ENCODE results near the gene ARPIN. TPM values are rescaled to one million over a fixed set of nuclear protein-coding genes. Genes with fewer than 3 reads are reported as not detected.
"Not testable (repeated sequence)": the region's sequence is repeated elsewhere in the genome, so short reads cannot be mapped to it uniquely, and the experiment has no call there.

The ARPIN gene
- 23.2 TPM for total RNA-seq

DNA sequence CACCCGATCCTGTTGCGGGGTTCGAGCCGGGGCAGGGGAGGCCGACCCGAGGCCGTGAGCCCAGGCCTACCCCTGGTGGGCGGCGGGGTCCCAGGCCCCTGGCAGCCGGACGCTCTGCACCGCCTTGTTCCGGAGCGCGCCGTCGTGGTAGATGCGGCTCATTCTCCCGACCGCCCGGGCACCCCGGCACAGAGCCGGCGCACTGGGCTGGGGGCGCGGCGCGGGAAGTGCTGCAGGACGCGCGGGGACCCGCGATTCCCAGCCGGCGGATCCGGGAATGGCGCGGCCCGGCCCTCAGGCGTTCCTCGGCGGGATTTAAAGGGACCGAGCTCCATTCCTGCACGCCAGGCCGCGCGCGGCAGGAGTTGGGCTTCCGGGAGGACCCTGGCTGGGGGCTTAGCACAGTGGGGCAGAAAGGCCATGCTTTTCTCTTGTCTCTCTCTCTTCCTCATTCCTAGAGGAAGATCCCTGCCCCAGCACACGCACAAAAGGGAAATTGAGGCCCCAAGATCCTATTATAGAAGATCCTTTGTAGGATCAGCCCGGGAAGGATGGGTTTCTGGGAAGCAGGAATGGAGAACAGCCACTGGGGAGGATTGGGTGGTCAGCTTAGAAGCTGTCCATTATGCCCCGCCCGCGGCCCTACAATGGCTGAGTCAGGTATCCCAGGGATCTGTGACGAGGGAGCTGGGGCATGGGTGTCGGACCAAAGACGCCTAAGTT, at the start of gene ARPIN:
ARPIN (minus strand) TSS at position 279 of the 723 bp plus-strand sequence; CDS start at position 162, 117 bp downstream.
- peak; percentile 82 for DNase-seq

DNA sequence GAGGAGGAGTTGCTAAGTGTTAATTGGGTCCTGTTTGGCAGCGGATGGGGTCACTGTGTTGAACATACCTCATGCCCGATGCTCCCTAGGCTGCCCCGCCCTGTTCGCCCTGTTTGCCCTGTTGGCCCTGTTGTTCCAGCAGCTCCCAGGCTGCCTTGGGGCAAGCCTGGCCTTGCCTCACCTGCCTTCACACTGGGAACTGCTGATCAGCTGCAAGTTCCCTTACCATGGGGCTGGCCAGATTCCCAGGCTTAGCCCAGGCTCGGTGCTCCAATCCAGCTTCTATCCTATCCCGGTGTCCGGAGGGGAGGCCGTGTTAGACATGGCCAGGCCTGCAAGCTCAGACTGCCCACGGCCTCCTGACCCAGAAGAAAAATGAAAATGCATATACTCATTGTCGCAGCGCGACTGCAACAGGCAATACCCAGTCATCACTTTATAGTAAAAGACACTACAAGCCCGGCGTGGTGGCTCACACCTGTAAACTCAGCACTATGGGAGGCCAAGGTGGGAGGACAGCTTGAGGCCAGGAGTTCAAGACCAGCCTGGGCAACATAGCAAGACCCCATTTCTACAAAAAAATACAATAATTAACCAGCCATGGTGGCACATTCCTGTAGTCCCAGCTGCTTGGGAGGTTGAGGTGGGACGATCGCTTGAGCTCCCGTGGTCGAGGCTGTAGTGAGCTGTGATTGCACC, 45.5 kb upstream of the ARPIN start:
- peak; percentile 16 for DNase-seq

DNA sequence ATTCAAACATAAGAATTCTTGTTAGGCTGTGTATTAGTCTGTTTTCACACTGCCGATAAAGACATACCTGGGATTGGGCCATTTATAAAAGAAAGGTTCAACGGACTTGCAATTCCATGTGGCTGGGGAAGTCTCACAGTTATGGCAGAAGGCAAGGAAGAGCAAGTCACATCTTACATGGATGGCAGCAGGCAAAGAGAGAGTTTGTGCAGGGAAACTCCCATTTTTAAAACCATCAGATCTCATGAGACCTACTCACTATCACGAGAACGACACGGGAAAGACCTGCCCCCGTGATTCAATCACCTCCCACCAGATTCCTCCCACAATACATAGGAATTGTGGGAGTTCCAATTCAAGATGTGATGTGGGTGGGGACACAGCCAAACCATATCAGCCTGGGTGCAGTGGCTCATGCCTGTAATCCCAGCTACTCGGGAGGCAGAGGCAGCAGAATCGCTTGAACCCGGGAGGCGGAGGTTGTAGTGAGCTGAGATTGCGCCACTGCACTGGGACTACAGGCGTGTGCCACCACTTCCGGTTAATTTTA, 42.8 kb upstream of the ARPIN start:
- not testable (repeated sequence) for DNase-seq

DNA sequence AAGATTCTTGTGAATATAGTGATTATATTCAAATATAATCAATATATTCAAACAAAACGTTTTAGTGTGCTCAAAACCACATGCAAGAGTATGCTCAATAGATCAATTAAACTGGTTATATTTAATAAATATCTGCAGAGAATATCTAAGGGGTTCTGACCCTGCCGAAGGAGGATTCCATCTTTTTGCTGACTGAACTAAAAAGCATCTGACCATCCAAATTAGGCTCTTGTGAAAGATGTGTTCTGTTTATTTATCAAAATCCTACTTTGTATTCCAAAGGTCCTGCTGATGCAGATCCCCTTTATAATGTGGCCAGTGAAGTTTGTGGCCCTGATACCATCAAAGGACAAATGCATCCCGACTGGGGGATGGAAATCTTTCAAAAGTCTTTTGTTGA, 41.8 kb upstream of the ARPIN start:
- no peak for DNase-seq

DNA sequence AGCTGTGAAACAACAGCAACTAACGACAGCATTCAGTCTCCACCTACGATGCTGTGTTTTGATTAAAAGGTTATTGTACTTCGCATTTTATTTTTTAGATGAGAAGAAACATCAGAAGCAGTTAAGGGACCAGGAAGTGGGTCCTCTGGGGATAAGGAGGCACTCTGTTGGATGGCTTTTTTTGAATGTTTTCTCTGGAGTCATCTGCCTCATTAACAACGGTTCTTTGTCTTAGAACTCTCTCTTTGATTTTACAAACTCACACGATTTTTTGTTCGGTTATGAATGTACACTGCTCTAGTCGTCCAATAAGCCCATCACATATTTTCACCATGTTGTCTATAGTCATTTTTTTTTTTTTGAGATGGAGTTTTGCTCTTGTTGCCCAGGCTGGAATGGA, 36.0 kb upstream of the ARPIN start:
- no peak for DNase-seq

DNA sequence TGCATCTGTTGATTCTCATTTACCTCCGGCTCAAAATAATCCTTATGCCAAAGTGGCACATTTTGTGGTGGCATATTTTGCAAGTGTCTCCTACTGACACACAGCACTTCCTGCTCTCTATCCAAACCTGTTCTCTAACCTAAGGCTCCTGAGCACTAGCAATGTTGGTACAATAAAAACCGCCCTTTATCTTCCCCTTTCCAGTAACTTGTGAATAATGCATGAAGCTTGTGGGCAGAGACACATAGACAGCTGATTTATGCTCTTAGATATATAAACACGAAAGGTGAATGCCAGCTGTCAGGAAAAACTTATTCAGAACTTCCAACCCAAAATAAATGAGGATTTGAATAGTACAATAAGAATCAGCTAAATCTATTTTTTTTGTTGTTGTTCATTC, 34.6 kb upstream of the ARPIN start:
- no peak for DNase-seq

DNA sequence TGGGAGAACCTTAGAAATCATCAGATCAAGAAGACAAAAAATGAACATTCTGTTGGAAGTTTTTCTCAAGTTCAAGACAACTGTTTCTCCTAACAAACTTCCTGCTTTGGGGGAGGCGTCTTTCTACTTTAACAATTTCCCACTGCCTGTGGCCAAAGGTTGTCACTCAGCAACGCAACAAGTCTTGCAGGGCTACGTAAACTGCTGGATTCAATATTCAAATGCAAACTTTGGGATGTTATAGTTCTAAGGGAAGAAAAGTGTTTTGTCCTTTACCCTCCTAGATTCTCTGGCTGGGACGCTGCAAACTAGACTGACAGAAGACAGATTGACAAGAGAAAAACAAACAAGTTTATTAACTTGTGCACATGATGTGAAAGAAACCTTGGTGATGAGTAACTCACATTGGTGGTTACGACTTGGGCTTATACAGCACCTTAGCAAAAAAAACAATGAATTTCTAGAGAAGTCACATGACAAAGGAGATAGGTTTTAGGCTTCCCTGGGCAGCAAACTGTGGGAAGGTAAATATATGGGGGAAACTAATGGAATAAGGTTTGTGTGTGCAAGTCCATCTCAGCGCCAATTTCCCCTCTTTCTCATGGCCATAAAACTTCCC, 34.0 kb upstream of the ARPIN start:
- DNase-seq: no peak

DNA sequence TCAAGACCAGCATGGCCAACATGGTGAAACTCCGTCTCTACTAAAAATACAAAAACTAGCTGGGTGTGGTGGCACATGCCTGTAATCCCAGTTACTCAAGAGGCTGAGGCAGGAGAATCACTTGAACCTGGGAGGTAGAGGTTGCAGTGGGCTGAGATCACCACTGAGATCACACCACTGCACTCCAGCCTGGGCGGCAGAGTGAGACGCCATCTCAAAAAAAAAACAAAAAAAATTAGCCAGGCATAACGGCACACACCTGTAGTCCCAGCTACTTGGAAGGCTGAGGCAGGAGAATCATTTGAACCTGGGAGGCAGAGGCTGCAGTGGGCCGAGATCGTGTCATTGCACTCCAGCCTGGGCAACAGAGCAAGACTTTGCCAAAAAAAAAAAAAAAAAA, 31.0 kb upstream of the ARPIN start:
- DNase-seq: not testable (repeated sequence)

DNA sequence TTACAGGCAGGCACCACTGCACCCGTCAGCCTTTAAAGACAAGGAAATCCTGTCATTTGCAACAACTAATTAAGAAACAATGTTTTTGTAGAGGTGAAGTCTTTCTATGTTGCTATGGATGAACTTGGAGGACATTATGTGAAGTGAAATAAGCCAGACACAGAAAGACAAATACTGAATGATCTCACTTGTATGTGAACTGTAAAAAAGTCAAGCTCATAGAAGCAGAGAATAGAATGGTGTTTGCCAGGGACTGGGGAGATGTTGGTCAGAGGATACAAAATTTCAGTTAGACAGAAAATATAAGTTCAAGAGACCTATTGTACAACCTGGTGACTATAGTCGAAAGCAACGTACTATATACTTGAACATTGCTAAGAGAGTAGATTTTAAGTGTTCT, 27.2 kb upstream of the ARPIN start:
- DNase-seq: peak; percentile 49

DNA sequence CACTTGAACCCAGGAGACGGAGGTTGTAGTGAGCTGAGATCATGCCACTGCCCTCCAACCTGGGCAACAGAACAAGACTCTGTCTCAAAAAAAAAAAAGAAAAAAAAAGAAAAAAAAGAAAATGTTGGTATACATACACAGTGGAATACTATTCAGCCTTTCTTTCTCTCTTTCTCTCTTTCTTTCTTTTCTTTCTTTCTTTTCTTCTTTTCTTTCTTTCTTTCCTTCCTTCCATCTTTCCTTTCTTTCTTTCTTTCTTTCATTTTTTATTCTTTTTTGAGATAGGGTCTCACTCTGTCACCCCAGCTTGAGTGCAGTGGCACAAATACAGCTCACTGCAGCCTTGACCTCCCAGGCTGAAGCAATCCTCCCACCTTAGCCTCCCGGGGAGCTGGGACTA, 26.6 kb upstream of the ARPIN start:
- DNase-seq: not testable (repeated sequence)

DNA sequence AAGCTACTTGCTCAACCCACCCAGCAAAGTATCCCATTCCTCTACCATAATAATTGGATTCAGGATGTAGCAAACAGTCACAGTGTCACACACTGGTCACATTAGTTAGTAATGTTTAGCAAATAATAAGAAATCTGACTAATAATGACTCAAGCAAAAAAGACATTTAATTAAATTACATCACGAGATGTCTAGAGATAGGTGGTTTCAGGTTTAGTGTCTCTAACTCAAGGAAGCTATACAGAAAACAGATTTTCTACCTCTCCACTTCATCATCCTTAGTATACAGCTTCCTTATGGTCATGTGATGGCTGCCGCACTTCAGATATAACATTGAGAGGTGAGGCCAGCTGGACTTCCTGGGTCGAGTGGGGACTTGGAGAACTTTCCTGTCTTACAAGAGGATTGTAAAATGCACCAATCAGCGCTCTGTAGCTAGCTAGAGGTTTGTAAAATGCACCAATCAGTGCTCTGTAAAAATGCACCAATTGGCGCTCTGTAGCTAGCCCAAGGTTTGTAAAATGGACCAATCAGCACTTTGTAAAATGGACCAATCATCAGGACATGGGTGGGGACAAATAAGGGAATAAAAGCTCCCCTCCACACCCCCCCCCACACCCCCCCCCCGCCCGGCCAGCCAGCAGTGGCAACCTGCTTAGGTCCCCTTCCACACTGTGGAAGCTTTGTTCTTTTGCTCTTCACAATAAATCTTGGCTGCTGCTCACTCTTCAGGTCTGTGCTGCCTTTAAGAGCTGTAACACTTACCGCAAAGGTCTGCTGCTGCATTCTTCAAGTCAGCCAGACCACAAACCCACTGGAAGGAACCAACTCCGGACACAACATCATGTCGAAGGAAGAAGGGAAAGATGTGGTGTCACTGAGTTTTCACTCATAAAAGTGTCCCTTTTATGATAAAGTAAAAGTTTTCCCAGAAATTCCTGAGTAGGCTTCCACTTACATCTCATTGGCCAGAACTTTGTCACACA, 24.9 kb upstream of the ARPIN start:
- no peak for DNase-seq

DNA sequence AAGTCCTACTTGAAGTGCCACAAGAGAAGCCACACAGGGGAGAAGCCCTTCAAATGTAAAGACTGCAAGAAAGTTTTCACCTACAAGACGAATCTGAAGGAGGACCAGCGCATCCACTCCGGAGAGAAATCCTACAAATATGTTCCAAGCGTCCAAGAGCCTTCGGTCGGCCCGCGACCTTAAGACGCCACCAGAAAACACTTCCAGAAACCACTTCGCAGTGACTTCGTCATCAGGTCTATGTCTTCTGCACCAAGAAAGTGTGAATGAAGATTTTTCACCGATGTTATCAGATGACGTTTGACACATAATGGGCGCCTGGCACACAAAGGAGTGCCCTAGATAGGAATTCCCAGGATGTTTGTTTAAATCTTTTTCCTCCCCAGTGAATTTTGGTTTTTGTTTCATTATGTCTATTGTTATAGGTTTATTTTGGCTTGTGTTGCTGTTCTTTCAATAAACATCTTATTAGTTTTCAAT, 24.1 kb upstream of the ARPIN start:
- DNase-seq: no peak

DNA sequence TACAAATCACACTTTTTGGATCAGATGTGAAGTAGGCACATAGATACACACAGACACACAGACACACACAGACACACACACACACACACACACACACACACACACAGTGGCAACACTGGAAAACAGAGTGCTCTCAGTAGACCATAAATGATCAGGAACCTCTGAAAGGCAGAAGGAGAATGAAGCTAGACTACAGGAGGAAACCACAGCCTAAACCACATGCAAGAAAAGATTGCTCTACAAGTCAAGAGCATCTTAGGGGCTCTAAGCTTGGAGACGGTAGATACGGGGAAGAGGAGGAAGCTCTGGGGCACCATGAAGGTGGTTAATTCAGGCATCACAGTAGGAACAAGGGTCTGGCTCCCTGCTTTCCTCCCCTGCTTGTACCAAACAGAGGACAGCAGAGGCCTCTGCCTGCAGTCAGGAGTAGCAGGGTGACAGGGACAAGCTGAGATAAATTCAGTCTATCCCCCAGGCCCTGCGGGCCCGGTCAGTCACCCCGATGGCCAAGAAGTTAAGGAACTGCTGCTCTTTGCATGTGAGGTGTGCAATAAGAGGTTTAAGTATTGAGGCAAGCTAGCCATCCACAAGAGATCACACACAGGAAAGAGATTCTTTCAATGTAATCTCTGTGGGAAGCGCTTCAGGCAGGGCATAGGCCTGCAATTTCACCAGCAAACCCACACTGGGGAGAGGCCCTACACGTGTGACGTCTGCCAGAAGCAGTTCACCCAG, 23.5 kb upstream of the ARPIN start:
- no peak for DNase-seq

DNA sequence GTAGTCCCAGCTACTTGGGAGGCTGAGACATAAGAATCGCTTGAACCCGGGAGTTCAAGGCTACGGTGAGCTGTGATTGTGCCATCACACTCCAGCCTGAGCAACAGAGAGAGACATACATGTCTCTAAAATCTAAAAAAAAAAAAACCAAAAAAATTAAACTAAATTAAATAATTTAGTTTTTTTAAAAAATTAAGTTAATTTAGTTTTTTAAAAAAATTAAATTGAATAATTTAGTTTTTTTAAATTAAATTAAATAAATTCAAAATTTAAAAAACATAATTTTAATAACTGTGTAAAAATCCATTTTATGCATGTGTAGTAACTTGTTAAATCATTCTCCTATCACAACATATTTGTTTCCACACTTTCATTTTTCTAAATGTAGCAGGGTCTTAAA, 20.1 kb upstream of the ARPIN start:
- DNase-seq: no peak

DNA sequence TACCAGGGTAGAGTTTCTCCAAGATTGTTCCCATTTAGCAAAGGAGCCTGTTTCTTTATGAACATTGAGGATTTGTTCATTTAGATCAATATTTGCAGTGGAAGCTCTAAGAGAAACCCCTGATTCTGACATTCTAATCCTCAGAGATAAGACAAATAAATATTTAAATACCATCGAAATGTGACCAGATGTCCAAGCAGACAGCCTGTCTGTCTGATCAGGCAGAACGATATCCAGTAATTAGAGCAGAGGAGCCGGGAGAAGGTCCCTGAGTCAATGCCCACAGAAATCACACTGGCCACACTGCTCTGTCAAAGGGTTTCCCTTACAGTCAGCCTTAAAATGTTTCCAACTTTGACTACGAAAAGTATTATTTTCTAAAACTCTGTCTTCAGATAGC, 15.7 kb upstream of the ARPIN start:
- DNase-seq: no peak

DNA sequence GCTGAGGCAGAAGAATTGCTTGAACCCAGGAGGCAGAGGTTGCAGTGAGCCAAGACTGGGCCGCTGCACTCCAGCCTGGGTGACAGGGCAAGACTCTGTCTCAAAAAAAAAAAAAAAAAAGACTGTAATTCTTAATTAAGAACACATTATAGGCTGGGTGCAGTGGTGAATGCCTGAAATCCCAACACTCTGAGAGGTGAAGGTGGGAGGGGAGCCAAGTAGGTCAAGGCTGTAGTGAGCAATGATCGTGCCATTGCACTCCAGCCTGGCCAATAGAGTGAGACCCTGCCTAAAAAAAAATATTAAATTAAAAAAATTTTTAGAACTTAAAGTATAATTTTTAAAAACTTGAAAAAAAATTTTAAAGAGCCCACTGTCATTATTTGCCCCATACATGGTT, 13.4 kb upstream of the ARPIN start:
- DNase-seq: no peak

DNA sequence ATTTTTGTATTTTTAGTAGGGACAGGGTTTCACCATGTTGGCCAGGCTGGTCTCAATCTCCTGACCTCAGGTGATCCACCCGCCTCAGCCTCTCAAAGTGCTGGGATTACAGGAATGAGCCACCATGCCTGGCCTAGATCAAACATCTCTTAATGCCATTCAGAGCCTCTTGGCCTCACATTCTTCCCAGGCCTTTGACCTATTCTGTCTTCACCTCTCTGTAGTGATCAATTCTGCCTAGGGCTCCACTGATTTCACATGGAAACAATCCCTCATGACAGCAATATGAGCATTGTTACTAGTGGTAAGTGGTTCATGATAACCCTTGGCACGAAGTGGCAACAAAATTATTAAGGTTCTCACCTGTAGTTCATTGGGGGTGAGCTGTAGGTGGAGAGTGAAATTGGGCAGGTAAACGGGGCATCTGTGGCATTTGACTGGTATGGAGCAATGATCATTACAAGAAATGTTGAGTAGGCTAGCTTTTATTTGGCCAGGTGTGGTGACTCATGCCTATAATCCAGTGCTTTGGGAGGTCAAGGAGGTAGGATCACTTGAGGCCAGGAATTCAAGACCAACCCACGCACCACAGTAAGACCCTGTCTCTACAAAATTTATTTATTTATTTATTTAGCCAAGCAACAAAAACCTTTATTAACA, 4.8 kb upstream of the ARPIN start:
- no peak for DNase-seq

DNA sequence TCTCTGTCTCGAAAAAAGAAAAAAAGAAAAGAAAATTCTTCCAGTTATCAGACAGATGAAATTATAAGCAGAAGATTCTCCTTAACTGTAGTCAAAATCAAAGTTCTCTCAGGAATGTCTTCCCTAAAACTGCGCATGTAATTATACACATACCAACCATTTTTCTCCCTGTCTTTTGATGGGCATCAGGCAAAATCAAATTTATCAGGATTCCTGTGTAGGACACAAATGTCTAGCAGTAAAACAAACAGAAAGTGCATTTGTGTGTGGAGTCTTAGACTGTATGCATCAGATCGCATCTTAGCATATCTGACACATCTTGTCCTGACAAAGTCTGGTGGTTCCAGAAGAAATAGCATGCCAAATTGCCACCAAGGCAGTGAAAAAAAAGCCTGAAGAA, 3.9 kb upstream of the ARPIN start:
- no peak for DNase-seq

DNA sequence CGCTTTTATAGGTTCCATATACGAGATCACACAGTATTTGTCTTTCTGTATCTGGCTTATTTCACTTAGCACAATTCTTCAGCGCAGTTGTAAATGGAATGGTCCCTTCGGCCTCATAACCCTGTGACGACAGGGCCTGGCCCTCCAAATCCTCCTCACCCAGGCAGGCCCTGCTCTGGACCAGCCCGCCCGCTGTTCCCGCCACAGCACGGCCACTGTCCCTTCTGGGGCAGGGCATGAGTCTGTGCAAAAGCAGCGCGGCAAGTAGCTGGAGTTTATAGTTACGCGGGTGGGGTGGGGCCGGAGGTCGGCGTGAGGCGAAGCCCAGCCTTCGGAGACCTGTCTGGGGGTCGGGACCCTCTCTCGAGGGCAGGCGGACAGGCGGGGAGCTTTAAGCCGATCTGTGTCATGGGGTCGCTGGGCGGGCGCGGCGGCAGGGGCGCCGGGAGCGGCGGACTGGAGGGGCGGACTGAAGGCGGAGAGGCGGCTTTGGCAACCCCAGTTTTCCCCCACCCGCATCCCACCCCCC, 543 bp downstream of the ARPIN start:
- DNase-seq: peak; percentile 50

DNA sequence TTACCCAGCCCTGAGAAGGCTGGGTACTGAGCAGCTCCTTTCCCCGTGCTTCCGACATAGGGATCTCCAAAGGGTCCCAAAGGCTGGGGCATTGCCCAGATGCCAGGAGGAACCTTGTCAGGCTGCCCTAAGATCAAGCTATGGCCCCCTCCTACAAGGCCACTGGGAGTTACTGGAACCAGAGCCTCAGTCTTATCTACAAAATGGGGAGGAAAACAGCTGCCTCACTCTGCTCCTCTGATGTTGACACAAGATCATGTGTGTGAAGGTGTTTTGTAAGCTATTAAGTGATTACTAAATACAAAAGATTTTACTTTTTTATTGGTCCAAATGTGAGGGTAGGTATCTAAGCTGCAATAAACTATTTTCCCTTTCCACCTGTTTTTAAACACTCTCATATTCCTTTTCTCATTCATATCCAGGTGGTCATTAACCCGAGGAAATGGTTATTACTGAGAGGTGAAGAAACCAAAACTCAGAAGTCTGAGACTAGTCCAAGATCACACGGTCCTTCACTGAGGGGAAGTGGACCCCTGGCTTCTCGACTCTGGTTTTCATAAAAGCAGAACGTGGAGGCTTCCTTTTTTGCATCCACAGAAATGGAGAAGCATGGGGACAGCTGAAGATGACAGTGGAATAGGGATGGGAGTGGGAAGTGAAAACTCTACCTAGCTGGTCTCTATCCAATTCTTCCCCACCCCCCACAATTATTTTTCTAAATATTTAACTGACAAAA, 1.7 kb downstream of the ARPIN start:
- no peak for DNase-seq

All from tongue (tissue), 2 donors.